K562 (cell line): ENCODE results near the gene SETD1B. TPM values are rescaled to one million over a fixed set of nuclear protein-coding genes. Genes with fewer than 3 reads are reported as not detected.

Experiments used
- CBX5 ChIP-seq: IDR thresholded peaks from 2 replicates; pipeline ENCODE4 v1.6.1; 2014; ENCODE audit warnings: low read depth, borderline replicate concordance
- CEBPG ChIP-seq, 3 experiments: fragments of 200-800 bp in 1 of 3; sonication (Bioruptor generic) in 1 of 3; sonication (generic) in 1 of 3; formaldehyde crosslinking in 1 of 3; IDR thresholded peaks in 2 of 3; conservative IDR thresholded peaks in 1 of 3; 2 replicates each; pipeline versions ENCODE4 v1.6.1 to v1.8.0; 2016 to 2022; ENCODE audit warnings: missing compliant biosample characterization in 2 of 3, missing genetic modification characterization in 2 of 3, mild to moderate bottlenecking in 1 of 3, missing genetic modification reagents in 1 of 3
- CHD2 ChIP-seq: IDR thresholded peaks from 2 replicates; pipeline ENCODE4 v1.6.1; 2011; ENCODE audit warnings: low read depth, low read length
- CXXC5 ChIP-seq: fragments of 250-450 bp; sonication (Bioruptor Pico); IDR thresholded peaks from 2 replicates; pipeline ENCODE4 v1.8.0; 2022; ENCODE audit warnings: inconsistent platforms, mild to moderate bottlenecking, moderate library complexity
- ESRRA ChIP-seq: fragments of 450-650 bp; IDR thresholded peaks from 2 replicates; pipeline ENCODE4 v1.6.1; 2014; ENCODE audit warnings: low read depth, mild to moderate bottlenecking, moderate library complexity, borderline replicate concordance
- KDM5B ChIP-seq: fragments of 200-600 bp; sonication (generic); IDR thresholded peaks from 2 replicates; pipeline ENCODE4 v1.6.1; 2012; ENCODE audit warnings: low read depth, mild to moderate bottlenecking, moderate library complexity, low read length, control low read depth, inconsistent platforms; ENCODE audit not compliant: insufficient replicate concordance
- NEUROD1 ChIP-seq: fragments of 150-350 bp; IDR thresholded peaks from 2 replicates; pipeline ENCODE4 v1.6.1; 2014; ENCODE audit warnings: borderline replicate concordance, low read length, low read depth; ENCODE audit not compliant: partially characterized antibody
- PHF20 ChIP-seq: fragments of 450-650 bp; IDR thresholded peaks from 2 replicates; pipeline ENCODE4 v1.6.1; 2018; ENCODE audit not compliant: partially characterized antibody
- RAD21 ChIP-seq, 2 experiments: fragments of 250-450 bp in 1 of 2; fragments of 450-650 bp in 1 of 2; sonication (Bioruptor Pico) in 1 of 2; formaldehyde crosslinking in 1 of 2; IDR thresholded peaks in 1 of 2; conservative IDR thresholded peaks in 1 of 2; 2 replicates each; pipeline versions ENCODE4 v1.4.0 to v1.8.0; 2020 to 2022; ENCODE audit warnings: mild to moderate bottlenecking in 2 of 2, moderate library complexity in 1 of 2
- RBM22 ChIP-seq: fragments of 200-400 bp; formaldehyde crosslinking; IDR thresholded peaks from 2 replicates; pipeline ENCODE4 v1.6.1; 2018; ENCODE audit warnings: low read length, low read depth; ENCODE audit not compliant: poor library complexity, severe bottlenecking
- RUNX1 ChIP-seq: sonication (generic); IDR thresholded peaks from 2 replicates; pipeline ENCODE4 v1.6.1; 2016; ENCODE audit warnings: antibody characterized with exemption, low read depth
- SAP30 ChIP-seq: fragments of 200-600 bp; sonication (generic); IDR thresholded peaks from 2 replicates; pipeline ENCODE4 v1.6.1; 2012; ENCODE audit warnings: borderline replicate concordance, low read depth, mild to moderate bottlenecking, moderate library complexity, low read length, control low read depth, inconsistent platforms; ENCODE audit not compliant: insufficient read depth, poor library complexity, severe bottlenecking
- SIN3B ChIP-seq: fragments of 450-650 bp; IDR thresholded peaks from 2 replicates; pipeline ENCODE4 v1.6.1; 2017; ENCODE audit warnings: low read depth, mild to moderate bottlenecking, moderate library complexity
- SP1 ChIP-seq: sonication (generic); formaldehyde crosslinking; IDR thresholded peaks from 2 replicates; pipeline ENCODE4 v1.8.1; 2022; ENCODE audit warnings: mild to moderate bottlenecking, missing genetic modification reagents
- TOE1 ChIP-seq, 2 experiments: fragments of 450-650 bp in 1 of 2; sonication (generic) in 1 of 2; formaldehyde crosslinking in 1 of 2; IDR thresholded peaks; 2 replicates each; pipeline versions ENCODE4 v1.7.1 to v1.8.0; 2016 to 2022; ENCODE audit warnings: borderline replicate concordance in 2 of 2, mild to moderate bottlenecking in 2 of 2, antibody characterized with exemption in 1 of 2, inconsistent platforms in 1 of 2, low read depth in 1 of 2, missing genetic modification reagents in 1 of 2, moderate library complexity in 1 of 2
- ZKSCAN1 ChIP-seq: fragments of 150-350 bp; IDR thresholded peaks from 2 replicates; pipeline ENCODE4 v1.6.1; 2016; ENCODE audit warnings: low read depth, low read length
- ZNF23 ChIP-seq: fragments of 250-450 bp; sonication (Bioruptor Pico); IDR thresholded peaks from 2 replicates; pipeline ENCODE4 v1.4.0; 2020; ENCODE audit warnings: mild to moderate bottlenecking
- polyA plus RNA-seq, 8 experiments: library from polyadenylated mRNA; depleted of rRNA in 4 of 8; stranded (reverse) in 5 of 8; unstranded in 3 of 8; fragments of >200 nt; fragmentation: Nextera tagmentation in 2 of 8; fragmentation: Illumina TruSeq in 1 of 8; extraction: Ambion mirVana in 2 of 8; extraction: Trizol in 1 of 8; gene quantifications; 2 replicates each; pipeline versions ENCODE4 v1.2.1 to v1.2.3, GENCODE V29; 2011 to 2014; ENCODE audit warnings: inconsistent platforms in 1 of 8, missing spikeins in 1 of 8
- total RNA-seq, 7 experiments: library from RNA; depleted of rRNA in 6 of 7; stranded (reverse); fragments of >200 nt in 6 of 7; fragmentation: Illumina TruSeq in 2 of 7; extraction: Trizol in 2 of 7; gene quantifications; 2 replicates each; pipeline versions ENCODE4 v1.2.1 to v1.2.3, GENCODE V29; 2011 to 2021; ENCODE audit warnings: low replicate concordance in 1 of 7
- TF ChIP-seq, protein P1 (sequence below): sonication (generic); formaldehyde crosslinking; IDR thresholded peaks from 2 replicates; pipeline ENCODE4 v1.8.0; 2022; ENCODE audit warnings: mild to moderate bottlenecking, low read depth, missing genetic modification reagents
- TF ChIP-seq, protein P2 (sequence below): sonication (generic); formaldehyde crosslinking; IDR thresholded peaks from 2 replicates; pipeline ENCODE4 v1.8.1; 2023; ENCODE audit warnings: mild to moderate bottlenecking, missing genetic modification reagents, moderate library complexity
- TF ChIP-seq, protein P3 (sequence below), 3 experiments: fragments of 200-800 bp in 1 of 3; sonication (Bioruptor generic) in 1 of 3; sonication (generic) in 1 of 3; formaldehyde crosslinking in 1 of 3; IDR thresholded peaks; 2 replicates each; pipeline versions ENCODE4 v1.6.1 to v1.8.0; 2016 to 2022; ENCODE audit warnings: mild to moderate bottlenecking in 2 of 3, missing compliant biosample characterization in 2 of 3, missing genetic modification characterization in 2 of 3, missing genetic modification reagents in 1 of 3

The SETD1B gene
- total and polyA plus RNA-seq, 9 of the 15 experiments (the other 6 are each of a cell fraction or from before 2014, with no cell fraction given): 0.48 to 26.6 (median 2.3) TPM

DNA sequence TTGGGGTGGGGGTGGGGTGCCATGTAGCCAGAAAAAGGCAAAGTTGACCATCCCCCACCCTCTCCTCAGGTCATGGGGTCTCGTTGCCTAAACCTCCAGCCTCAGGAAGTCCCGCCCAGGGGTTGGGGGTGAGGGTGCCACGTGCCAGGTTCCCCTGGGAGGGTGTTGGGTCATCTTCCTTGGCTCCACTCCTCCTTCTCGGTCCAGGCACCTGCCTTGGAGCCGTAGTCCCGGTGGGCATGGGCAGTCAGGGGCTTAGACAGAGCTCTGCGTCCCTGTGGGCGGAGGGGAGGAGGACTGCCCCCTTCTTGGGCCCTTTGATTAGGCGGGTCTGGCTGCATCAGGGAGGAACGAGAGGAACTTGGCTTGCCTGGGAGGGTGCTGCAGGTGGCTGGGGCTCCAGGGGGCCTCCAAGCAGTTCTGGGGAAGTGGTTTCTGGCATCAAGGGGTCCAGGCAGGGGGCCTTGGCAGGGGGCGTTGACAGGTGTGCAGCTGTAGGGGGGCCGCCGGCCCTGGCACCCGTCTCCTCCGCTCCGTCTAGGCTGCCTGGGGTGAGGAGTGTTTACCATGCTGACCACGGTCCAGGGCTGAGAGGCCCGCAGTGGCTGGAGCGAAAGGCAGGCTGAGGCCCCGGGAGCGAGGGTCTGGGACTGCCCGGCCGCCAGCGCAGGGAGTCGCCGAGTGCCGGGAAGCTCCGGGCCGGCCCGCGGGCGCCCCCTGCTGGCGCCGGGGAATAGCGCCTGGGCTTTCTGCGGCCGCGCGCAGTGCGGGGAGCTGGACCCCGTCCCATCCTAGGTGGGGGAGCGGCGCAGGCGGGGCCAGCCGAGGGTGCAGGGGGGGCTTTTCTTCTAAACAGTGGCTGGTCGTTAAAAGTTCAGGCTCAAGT lies 7.9 kb downstream of the SETD1B start (continued):
- TF ChIP-seq TOE1 (IDR thresholded peaks at IDR 0.05; ENCODE audit: borderline replicate concordance) (no peak), TOE1 (CRISPR knock-in tag; IDR thresholded peaks at IDR 0.05; ENCODE audit: borderline replicate concordance, low read depth) (no peak), SAP30 (peak; percentile 15), SP1 (CRISPR knock-in tag) (0 out of 2 replicates have a peak, but pooled peaks have one; percentile 2), SIN3B (0 out of 2 replicates have a peak, but pooled peaks have one; percentile 19), NEUROD1 (peak; percentile 62), ESRRA (no peak), CHD2 (no peak), CEBPG (CRISPR knock-in tag; IDR thresholded peaks at IDR 0.05) (no peak), CEBPG (tag; conservative IDR thresholded peaks at IDR 0.05 in 1 of 2, IDR thresholded peaks at IDR 0.05 in 1 of 2) (no peak), CBX5 (no peak), RUNX1 (no peak), ZNF23 (CRISPR knock-in tag) (no peak), KDM5B (no peak), RBM22 (peak; percentile 89), ZKSCAN1 (no peak), PHF20 (no peak), CXXC5 (peak; percentile 49; the same call in 1 of the 2 replicates), RAD21 (CRISPR knock-in tag; conservative IDR thresholded peaks at IDR 0.05 in 1 of 2, IDR thresholded peaks at IDR 0.05 in 1 of 2) (peak; percentile 92 to 93)
- TF ChIP-seq, protein P1, sequence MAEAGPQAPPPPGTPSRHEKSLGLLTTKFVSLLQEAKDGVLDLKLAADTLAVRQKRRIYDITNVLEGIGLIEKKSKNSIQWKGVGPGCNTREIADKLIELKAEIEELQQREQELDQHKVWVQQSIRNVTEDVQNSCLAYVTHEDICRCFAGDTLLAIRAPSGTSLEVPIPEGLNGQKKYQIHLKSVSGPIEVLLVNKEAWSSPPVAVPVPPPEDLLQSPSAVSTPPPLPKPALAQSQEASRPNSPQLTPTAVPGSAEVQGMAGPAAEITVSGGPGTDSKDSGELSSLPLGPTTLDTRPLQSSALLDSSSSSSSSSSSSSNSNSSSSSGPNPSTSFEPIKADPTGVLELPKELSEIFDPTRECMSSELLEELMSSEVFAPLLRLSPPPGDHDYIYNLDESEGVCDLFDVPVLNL: no peak
- TF ChIP-seq, protein P2, sequence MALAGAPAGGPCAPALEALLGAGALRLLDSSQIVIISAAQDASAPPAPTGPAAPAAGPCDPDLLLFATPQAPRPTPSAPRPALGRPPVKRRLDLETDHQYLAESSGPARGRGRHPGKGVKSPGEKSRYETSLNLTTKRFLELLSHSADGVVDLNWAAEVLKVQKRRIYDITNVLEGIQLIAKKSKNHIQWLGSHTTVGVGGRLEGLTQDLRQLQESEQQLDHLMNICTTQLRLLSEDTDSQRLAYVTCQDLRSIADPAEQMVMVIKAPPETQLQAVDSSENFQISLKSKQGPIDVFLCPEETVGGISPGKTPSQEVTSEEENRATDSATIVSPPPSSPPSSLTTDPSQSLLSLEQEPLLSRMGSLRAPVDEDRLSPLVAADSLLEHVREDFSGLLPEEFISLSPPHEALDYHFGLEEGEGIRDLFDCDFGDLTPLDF (CRISPR knock-in tag): 0 out of 2 replicates have a peak, but pooled peaks have one; percentile 41
- TF ChIP-seq, protein P3, sequence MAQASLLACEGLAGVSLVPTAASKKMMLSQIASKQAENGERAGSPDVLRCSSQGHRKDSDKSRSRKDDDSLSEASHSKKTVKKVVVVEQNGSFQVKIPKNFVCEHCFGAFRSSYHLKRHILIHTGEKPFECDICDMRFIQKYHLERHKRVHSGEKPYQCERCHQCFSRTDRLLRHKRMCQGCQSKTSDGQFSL (CRISPR knock-in tag; IDR thresholded peaks at IDR 0.05): peak; percentile 80; the same call in 1 of the 2 replicates
- TF ChIP-seq, protein P3 (tag; IDR thresholded peaks at IDR 0.05): peak in 1 of 2 experiments; percentile 92; a peak in 1 of 4 replicates
